Colonic mucosa (tissue), 4 donors: ENCODE data around the gene PGC. TPM values are rescaled to one million over a fixed set of nuclear protein-coding genes. Genes with fewer than 3 reads are reported as not detected.

ENCODE experiments used
- DNase-seq: peaks from one replicate; pipeline ENCODE4 v3.0.0-alpha.2; 2020
- H3K27ac ChIP-seq: fragments of 200-600 bp; one replicate; pipeline ENCODE4 v1.8.0; 2021
- H3K27me3 ChIP-seq: fragments of 200-600 bp; one replicate; pipeline ENCODE4 v1.8.0; 2021
- H3K36me3 ChIP-seq: fragments of 200-600 bp; one replicate; pipeline ENCODE4 v1.8.0; 2021
- H3K4me1 ChIP-seq: fragments of 200-600 bp; one replicate; pipeline ENCODE4 v1.8.0; 2021; ENCODE audit warnings: mild to moderate bottlenecking
- H3K4me3 ChIP-seq: fragments of 200-600 bp; one replicate; pipeline ENCODE4 v1.8.0; 2021
- H3K9ac ChIP-seq, 2 donors: one replicate each; pipeline ENCODE4 v1.7.0; 2013; ENCODE audit warnings: control low read depth in 2 of 2, low read depth in 2 of 2, low read length in 2 of 2
- H3K9me3 ChIP-seq: fragments of 200-600 bp; one replicate; pipeline ENCODE4 v1.8.0; 2021
- intact Hi-C: fragments of 100-400 bp; cut with DNase I; formaldehyde crosslinking; loops from one replicate; pipeline ENCODE4 v1.14.1; 2022
- total RNA-seq, 2 donors: library from RNA; stranded (reverse); fragmentation: NEBNext Ultra II Directional in 1 of 2; extraction: Animal tissue kit (Norgen Biotek cat#: 25700) in 1 of 2; gene quantifications; one replicate each; pipeline ENCODE4 v1.2.1, GENCODE V29; 2021
- TF ChIP-seq, protein P1 (sequence below): fragments of 200-600 bp; IDR thresholded peaks from one replicate; pipeline ENCODE4 v1.8.0; 2022; ENCODE audit warnings: antibody characterized with exemption, mild to moderate bottlenecking
- donor health status: healthy.
- donor health status: DM: no; HTN: no; CAD: no.
- donor health status: DM: no; HTN: no; CAD: no.

Gene PGC
- total RNA-seq, 2 donors from 2014 or later: 1.7 TPM; not detected in 1

DNA sequence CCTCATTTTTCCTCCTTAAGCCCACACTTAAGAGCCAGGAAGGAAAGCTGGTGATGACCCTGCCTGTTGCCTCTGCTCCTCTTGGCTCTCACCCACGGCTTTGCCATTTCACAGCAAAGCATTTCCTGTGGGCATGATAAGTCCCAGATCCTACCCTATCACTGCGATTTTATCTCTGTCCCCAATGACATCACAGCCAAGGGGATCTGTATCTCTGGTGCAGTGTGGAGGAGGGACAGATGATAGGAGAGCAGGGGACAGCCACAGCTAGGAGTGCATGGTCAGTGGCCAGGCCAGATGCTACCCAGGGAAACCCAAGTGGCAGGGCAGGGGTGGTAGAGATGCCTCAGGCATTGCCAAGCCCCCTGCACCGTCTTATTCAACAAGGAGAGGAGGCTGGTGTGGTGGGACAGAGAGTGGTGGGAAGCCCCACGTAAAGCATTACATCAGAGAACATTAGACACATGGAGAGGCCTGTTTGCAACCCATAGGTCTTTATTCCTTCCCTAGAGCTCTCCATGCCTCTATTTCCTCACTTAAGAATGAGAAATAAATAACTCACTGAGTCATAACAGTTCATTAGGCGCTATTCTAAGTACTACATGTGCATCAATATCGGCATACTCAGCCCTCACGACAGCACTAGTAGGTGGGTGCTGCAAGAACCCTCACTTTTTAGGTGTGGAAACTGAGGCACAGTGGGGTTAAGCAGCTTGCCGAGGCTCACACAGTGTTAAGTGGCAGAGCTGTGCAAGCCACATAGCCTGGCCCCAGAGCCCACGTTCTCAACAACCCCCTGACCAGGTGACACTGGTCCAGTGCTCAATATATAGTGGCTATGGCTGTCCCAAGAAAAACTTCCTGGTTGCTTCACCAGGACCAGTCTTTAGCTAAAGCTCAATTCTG is 16.4 kb downstream of the PGC start:
- TF ChIP-seq, protein P1, sequence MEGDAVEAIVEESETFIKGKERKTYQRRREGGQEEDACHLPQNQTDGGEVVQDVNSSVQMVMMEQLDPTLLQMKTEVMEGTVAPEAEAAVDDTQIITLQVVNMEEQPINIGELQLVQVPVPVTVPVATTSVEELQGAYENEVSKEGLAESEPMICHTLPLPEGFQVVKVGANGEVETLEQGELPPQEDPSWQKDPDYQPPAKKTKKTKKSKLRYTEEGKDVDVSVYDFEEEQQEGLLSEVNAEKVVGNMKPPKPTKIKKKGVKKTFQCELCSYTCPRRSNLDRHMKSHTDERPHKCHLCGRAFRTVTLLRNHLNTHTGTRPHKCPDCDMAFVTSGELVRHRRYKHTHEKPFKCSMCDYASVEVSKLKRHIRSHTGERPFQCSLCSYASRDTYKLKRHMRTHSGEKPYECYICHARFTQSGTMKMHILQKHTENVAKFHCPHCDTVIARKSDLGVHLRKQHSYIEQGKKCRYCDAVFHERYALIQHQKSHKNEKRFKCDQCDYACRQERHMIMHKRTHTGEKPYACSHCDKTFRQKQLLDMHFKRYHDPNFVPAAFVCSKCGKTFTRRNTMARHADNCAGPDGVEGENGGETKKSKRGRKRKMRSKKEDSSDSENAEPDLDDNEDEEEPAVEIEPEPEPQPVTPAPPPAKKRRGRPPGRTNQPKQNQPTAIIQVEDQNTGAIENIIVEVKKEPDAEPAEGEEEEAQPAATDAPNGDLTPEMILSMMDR: no peak
- no peak overlapping the region for H3K27ac ChIP-seq
- intact Hi-C loops: no loop called here
- H3K4me3 ChIP-seq: no peak overlapping the region
- H3K36me3 ChIP-seq: no peaks in the 10 kb centered on the region
- no peak for DNase-seq
- H3K9ac ChIP-seq: no peak overlapping the region
- H3K4me1 ChIP-seq: peaks cover 5% of the 10 kb centered on the region
- no peaks in the 10 kb centered on the region for H3K27me3 ChIP-seq
- no peaks in the 10 kb centered on the region for H3K9me3 ChIP-seq

DNA sequence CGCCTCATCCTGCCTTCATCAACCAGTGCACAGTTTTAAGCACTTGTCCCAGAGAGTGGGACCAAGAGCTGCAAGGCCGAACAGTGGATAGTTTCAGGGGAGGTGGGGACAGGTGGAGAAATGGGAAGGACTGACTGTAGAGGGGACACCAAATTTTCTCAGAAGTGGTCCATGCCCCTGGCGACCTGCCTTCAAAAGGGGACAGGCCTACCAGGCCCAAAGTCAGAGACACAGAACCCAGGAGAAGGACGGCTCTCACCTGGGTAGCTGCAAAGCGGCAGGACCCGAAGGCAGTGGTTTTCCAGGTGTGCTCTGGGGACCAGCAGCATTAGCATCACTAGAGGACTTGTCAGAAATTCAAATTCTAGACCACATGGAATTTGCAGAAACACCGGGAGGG is 17.6 kb downstream of the PGC start:
- intact Hi-C loops: no loop called here
- DNase-seq: no peak

GRCh38 chr6:41728954-41729353 is 18.2 kb downstream of the PGC start:
- peaks cover 3% of the 10 kb centered on the region for H3K4me1 ChIP-seq

More for the DNA sequence above, 17.6 kb downstream of the PGC start:
- Histone ChIP-seq H3K4me3 (no peak overlapping the region), H3K9ac (peak overlapping the region in 1 of 2 donors; percentile 59), H3K9me3 (no peaks in the 10 kb centered on the region), H3K4me1 (peaks cover 3% of the 10 kb centered on the region), H3K27ac (no peak overlapping the region), H3K36me3 (no peaks in the 10 kb centered on the region), H3K27me3 (no peaks in the 10 kb centered on the region)
- TF ChIP-seq, protein P1: no peak

DNA sequence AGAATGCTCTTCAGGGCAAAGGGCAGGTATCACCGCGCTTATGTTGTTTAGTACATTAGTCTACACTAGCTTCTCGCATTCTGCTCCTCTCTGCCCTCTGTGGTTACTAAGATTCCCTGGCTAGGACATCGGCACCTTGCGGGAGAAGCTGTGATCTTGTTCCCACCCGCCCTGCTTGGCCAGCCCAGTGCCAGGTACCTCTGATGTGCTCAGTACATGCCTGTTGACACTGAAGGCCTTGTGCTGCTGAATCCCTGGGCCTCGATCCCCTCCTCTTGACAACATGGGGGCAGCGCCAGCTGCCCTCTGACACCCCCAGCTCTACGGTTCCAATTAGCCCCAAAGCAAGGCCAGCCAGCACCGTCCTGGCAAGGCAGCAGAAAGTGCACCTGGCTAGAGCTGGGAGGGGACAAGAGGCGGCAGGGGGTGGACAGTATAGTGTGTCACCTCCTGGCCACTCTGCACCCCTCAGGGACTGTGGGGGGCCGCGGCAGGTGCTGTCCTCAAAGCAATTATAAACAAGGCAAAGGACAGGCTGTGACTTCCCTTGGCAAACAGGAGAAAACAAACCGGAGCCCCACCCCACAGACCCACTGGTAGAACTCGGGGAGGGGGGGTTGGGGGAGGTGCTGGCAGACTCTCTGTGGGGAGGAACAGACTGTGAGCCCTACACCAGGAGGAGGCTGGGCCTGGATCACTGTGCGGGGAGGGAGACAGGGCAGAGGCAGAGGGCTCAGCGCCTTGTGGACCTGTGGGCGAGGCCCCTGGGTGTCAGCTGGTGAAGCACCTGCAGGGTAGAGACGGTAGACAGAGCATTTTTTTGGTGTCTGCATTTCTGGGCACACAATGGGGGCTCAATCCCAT is 18.9 kb downstream of the PGC start:
- Histone ChIP-seq H3K9ac (peak overlapping the region in 1 of 2 donors; percentile 59), H3K9me3 (no peaks in the 10 kb centered on the region), H3K4me3 (no peak overlapping the region), H3K27ac (no peak overlapping the region), H3K4me1 (peaks cover 2% of the 10 kb centered on the region), H3K36me3 (no peaks in the 10 kb centered on the region), H3K27me3 (no peaks in the 10 kb centered on the region)
- intact Hi-C loops: no loop called here
- TF ChIP-seq, protein P1: no peak
- peak; percentile 49 for DNase-seq

More at GRCh38 chr6:41728954-41729353, 18.2 kb downstream of the PGC start:
- H3K9me3 ChIP-seq: no peaks in the 10 kb centered on the region
- no peak for DNase-seq
- H3K36me3 ChIP-seq: no peaks in the 10 kb centered on the region
- H3K9ac ChIP-seq: peak overlapping the region in 1 of 2 donors; percentile 59
- no peak overlapping the region for H3K4me3 ChIP-seq
- no peak overlapping the region for H3K27ac ChIP-seq
- TF ChIP-seq, protein P1: no peak
- H3K27me3 ChIP-seq: no peaks in the 10 kb centered on the region
- intact Hi-C loops: no loop called here

DNA sequence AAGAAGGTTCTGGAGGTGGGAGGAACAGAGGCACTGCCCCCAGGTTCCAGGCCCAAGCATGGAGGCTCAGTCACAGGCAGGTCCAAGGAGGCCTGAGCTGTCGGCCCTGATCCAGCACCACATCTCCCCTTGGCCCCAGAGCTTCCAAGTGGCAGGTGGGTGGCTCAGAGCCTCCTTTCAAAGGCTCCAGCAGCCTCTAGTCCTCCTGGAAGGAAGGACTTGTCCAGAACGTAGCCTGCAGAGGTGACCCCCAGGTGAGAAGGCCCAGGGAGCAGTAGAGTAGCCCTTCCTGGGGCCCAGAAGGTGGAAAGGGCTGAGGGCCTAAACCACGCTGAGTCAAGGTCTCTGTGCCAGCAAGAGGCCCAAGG is 19.5 kb downstream of the PGC start:
- intact Hi-C loops: no loop called here
- Histone ChIP-seq H3K9me3 (no peaks in the 10 kb centered on the region), H3K9ac (no peak overlapping the region), H3K27me3 (no peaks in the 10 kb centered on the region), H3K27ac (no peak overlapping the region), H3K4me1 (no peaks in the 10 kb centered on the region), H3K36me3 (no peaks in the 10 kb centered on the region), H3K4me3 (no peak overlapping the region)
- TF ChIP-seq, protein P1: no peak
- DNase-seq: no peak
